G401 (cell line): ENCODE results near the gene RTP3. TPM values are rescaled to one million over a fixed set of nuclear protein-coding genes. Genes with fewer than 3 reads are reported as not detected.
"Not testable (repeated sequence)": the region's sequence is repeated elsewhere in the genome, so short reads cannot be mapped to it uniquely, and the experiment has no call there.

Experiments
- DNase-seq: peaks from one replicate; pipeline ENCODE4 v3.0.0-alpha.2; 2015; ENCODE audit warnings: low spot score
- in situ Hi-C: cut with HindIII; loops from 2 replicates; pipeline ENCODE4 v1.10.0; 2016; ENCODE audit warnings: low sequenced_read_pairs, mixed read lengths
- total RNA-seq: library from RNA; depleted of rRNA; stranded (reverse); fragments of >200 nt; shearing (Covaris generic); gene quantifications from 2 replicates; pipeline ENCODE4 v1.2.3, GENCODE V29; 2014

RTP3 gene
- total RNA-seq, 1 experiment from 2014 or later, result not detected

- in situ Hi-C loops, result no loop called here
- DNase-seq, result no peak
Observed at GRCh38 chr3:46508850-46509591, 11.2 kb downstream of the RTP3 start.

- no peak for DNase-seq
- in situ Hi-C loops, result no loop called here
Observed at GRCh38 chr3:46509661-46510187, 11.9 kb downstream of the RTP3 start.

- no peak for DNase-seq
- in situ Hi-C loops, result no loop called here
Observed at GRCh38 chr3:46512191-46512749, 14.5 kb downstream of the RTP3 start.

GRCh38 chr3:46516521-46516920, 18.7 kb downstream of the RTP3 start:
- no peak for DNase-seq
- in situ Hi-C loops, result no loop called here

GRCh38 chr3:46517016-46517783, 19.4 kb downstream of the RTP3 start:
- in situ Hi-C loops, result no loop called here
- DNase-seq, result no peak

- no peak for DNase-seq
- in situ Hi-C loops, result no loop called here
Observed at GRCh38 chr3:46517784-46518181, 20.0 kb downstream of the RTP3 start.

GRCh38 chr3:46519952-46520351, 22.2 kb downstream of the RTP3 start:
- no peak for DNase-seq
- in situ Hi-C loops, result no loop called here

GRCh38 chr3:46520531-46520930, 22.8 kb downstream of the RTP3 start:
- in situ Hi-C loops, result no loop called here
- no peak for DNase-seq

GRCh38 chr3:46521096-46521495, 23.3 kb downstream of the RTP3 start:
- in situ Hi-C loops, result no loop called here
- no peak for DNase-seq

- DNase-seq, in situ Hi-C loops: not testable (repeated sequence)
Observed at GRCh38 chr3:46522201-46522600, 24.4 kb downstream of the RTP3 start.

GRCh38 chr3:46523556-46523955, 25.8 kb downstream of the RTP3 start:
- in situ Hi-C loops, result no loop called here
- DNase-seq, result no peak

GRCh38 chr3:46524008-46524407, 26.2 kb downstream of the RTP3 start:
- DNase-seq, result no peak
- in situ Hi-C loops, result no loop called here

- in situ Hi-C loops, result no loop called here
- DNase-seq, result no peak
Observed at GRCh38 chr3:46524832-46525231, 27.1 kb downstream of the RTP3 start.

GRCh38 chr3:46527239-46527638, 29.5 kb downstream of the RTP3 start:
- DNase-seq, result no peak
- in situ Hi-C loops, result no loop called here

- in situ Hi-C loops, result no loop called here
- DNase-seq, result no peak
Observed at GRCh38 chr3:46533091-46533490, 35.3 kb downstream of the RTP3 start.

GRCh38 chr3:46535746-46536145, 38.0 kb downstream of the RTP3 start:
- in situ Hi-C loops, result no loop called here
- DNase-seq, result no peak

- in situ Hi-C loops, result no loop called here
- no peak for DNase-seq
Observed at GRCh38 chr3:46536758-46537157, 39.0 kb downstream of the RTP3 start.

GRCh38 chr3:46537316-46537715, 39.5 kb downstream of the RTP3 start:
- in situ Hi-C loops, result no loop called here
- no peak for DNase-seq

GRCh38 chr3:46537779-46538178, 40.0 kb downstream of the RTP3 start:
- DNase-seq, result no peak
- in situ Hi-C loops, result no loop called here

- DNase-seq, in situ Hi-C loops: not testable (repeated sequence)
Observed at GRCh38 chr3:46538425-46538802, 40.6 kb downstream of the RTP3 start.
